Embryonic facial prominence (tissue), 1 donor: ENCODE data around the gene TOMM20.
"Not testable (repeated sequence)": the region's sequence is repeated elsewhere in the genome, so short reads cannot be mapped to it uniquely, and the experiment has no call there.

Source experiments
- DNase-seq: peaks from one replicate; pipeline ENCODE4 v3.0.0-alpha.2; 2016; ENCODE audit errors: extremely low spot score

Gene TOMM20

GRCh38 chr1:235101558-235102258 lies 26.9 kb downstream of the TOMM20 start:
- DNase-seq = no peak

GRCh38 chr1:235100194-235100772 lies 28.4 kb downstream of the TOMM20 start:
- DNase-seq = no peak

- DNase-seq = no peak
These were observed 29.6 kb downstream of the TOMM20 start for GRCh38 chr1:235098991-235099390.

- DNase-seq = no peak
These were observed 30.1 kb downstream of the TOMM20 start for GRCh38 chr1:235098547-235098946.

- DNase-seq = not testable (repeated sequence)
These were observed 31.1 kb downstream of the TOMM20 start for GRCh38 chr1:235097501-235097900.

GRCh38 chr1:235095938-235096562 lies 32.6 kb downstream of the TOMM20 start:
- no peak for DNase-seq

GRCh38 chr1:235093696-235094592 lies 34.7 kb downstream of the TOMM20 start:
- peak; percentile 68 for DNase-seq

GRCh38 chr1:235093013-235093695 lies 35.5 kb downstream of the TOMM20 start:
- peak; percentile 47 for DNase-seq

GRCh38 chr1:235092415-235092814 lies 36.2 kb downstream of the TOMM20 start:
- DNase-seq = not testable (repeated sequence)

GRCh38 chr1:235092045-235092406 lies 36.6 kb downstream of the TOMM20 start:
- DNase-seq = not testable (repeated sequence)

- not testable (repeated sequence) for DNase-seq
These were observed 37.2 kb downstream of the TOMM20 start for GRCh38 chr1:235091319-235092044.

GRCh38 chr1:235090406-235091069 lies 38.1 kb downstream of the TOMM20 start:
- no peak for DNase-seq

- no peak for DNase-seq
These were observed 39.7 kb downstream of the TOMM20 start for GRCh38 chr1:235088907-235089306.

- DNase-seq = no peak
These were observed 40.2 kb downstream of the TOMM20 start for GRCh38 chr1:235088430-235088829.

GRCh38 chr1:235087906-235088305 lies 40.7 kb downstream of the TOMM20 start:
- no peak for DNase-seq

GRCh38 chr1:235085411-235086117 lies 43.1 kb downstream of the TOMM20 start:
- not testable (repeated sequence) for DNase-seq

- not testable (repeated sequence) for DNase-seq
These were observed 47.8 kb downstream of the TOMM20 start for GRCh38 chr1:235080788-235081187.

GRCh38 chr1:235080297-235080657 lies 48.4 kb downstream of the TOMM20 start:
- DNase-seq = not testable (repeated sequence)

- no peak for DNase-seq
These were observed 49.0 kb downstream of the TOMM20 start for GRCh38 chr1:235079443-235080296.
